PFSK-1 (cell line): Measurements from ENCODE around the gene CD163L1.

Experiments
- POLR2AphosphoS5 ChIP-seq: IDR thresholded peaks from 2 replicates; pipeline ENCODE4 v1.6.1; 2012; ENCODE audit warnings: low read depth, mild to moderate bottlenecking, control low read depth, low read length, moderate library complexity
- SIN3A ChIP-seq: IDR thresholded peaks from 2 replicates; pipeline ENCODE4 v1.6.1; 2012; ENCODE audit warnings: mild to moderate bottlenecking, low read length, moderate library complexity, borderline replicate concordance; ENCODE audit not compliant: insufficient read depth
- TF ChIP-seq, protein P1 (sequence below), 2 experiments: IDR thresholded peaks; 2 replicates each; pipeline versions ENCODE4 v1.6.1 to v1.8.0; 2011 to 2012; ENCODE audit warnings: low read depth in 2 of 2, low read length in 2 of 2, control low read depth in 1 of 2, inconsistent platforms in 1 of 2, mild to moderate bottlenecking in 1 of 2, moderate library complexity in 1 of 2; ENCODE audit not compliant: insufficient read depth in 1 of 2

- TF ChIP-seq POLR2AphosphoS5 (no peak), SIN3A (no peak)
- TF ChIP-seq, protein P1, sequence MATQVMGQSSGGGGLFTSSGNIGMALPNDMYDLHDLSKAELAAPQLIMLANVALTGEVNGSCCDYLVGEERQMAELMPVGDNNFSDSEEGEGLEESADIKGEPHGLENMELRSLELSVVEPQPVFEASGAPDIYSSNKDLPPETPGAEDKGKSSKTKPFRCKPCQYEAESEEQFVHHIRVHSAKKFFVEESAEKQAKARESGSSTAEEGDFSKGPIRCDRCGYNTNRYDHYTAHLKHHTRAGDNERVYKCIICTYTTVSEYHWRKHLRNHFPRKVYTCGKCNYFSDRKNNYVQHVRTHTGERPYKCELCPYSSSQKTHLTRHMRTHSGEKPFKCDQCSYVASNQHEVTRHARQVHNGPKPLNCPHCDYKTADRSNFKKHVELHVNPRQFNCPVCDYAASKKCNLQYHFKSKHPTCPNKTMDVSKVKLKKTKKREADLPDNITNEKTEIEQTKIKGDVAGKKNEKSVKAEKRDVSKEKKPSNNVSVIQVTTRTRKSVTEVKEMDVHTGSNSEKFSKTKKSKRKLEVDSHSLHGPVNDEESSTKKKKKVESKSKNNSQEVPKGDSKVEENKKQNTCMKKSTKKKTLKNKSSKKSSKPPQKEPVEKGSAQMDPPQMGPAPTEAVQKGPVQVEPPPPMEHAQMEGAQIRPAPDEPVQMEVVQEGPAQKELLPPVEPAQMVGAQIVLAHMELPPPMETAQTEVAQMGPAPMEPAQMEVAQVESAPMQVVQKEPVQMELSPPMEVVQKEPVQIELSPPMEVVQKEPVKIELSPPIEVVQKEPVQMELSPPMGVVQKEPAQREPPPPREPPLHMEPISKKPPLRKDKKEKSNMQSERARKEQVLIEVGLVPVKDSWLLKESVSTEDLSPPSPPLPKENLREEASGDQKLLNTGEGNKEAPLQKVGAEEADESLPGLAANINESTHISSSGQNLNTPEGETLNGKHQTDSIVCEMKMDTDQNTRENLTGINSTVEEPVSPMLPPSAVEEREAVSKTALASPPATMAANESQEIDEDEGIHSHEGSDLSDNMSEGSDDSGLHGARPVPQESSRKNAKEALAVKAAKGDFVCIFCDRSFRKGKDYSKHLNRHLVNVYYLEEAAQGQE (IDR thresholded peaks at IDR 0.05; ENCODE audit: insufficient read depth in 1 of 2, low read depth in 2 of 2, low read length in 2 of 2), result no peak
Observed at GRCh38 chr12:7434670-7435069, 9.3 kb downstream of the CD163L1 start.
